ENCODE results near the gene TGM3. TPM values are rescaled to one million over a fixed set of nuclear protein-coding genes. Genes with fewer than 3 reads are reported as not detected.

TGM3 gene
- total and polyA plus RNA-seq, 10 of the 15 experiments (the other 5 are each of a cell fraction or from before 2014, with no cell fraction given): not detected

DNA sequence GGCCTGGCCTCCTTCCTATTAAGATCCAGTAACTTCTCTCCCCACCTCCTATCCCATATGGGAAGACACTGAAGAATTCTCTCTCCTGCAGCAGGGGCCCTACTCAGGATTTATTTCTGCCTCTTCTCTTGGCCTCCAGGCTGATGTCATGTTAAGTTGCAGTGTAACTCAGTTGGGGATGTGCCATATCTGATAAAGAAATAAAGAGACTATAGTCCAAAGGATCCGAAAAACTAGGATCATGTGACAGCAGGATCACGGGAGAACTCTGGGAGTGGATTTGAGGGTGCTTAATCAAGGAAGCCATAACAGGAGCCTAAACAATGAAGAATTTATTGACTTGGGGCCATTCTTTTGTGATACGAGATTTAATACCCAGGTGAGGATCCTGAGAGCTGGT is 46.4 kb downstream of the TGM3 start:
- TF ChIP-seq MYB (IDR thresholded peaks at IDR 0.05; ENCODE audit: borderline replicate concordance, low read depth, low read length) (no peak), BHLHE40 (IDR thresholded peaks at IDR 0.05; ENCODE audit: borderline replicate concordance in 1 of 2, low read depth in 2 of 2, low read length in 1 of 2) (no peak), ESRRA (IDR thresholded peaks at IDR 0.05; ENCODE audit: low read length) (no peak), POU2F2 (IDR thresholded peaks at IDR 0.05; ENCODE audit: borderline replicate concordance, low read depth, low read length) (no peak), SMAD5 (IDR thresholded peaks at IDR 0.05; ENCODE audit: low read depth) (no peak), BACH1 (IDR thresholded peaks at IDR 0.05; ENCODE audit: borderline replicate concordance) (no peak), POLR2AphosphoS2 (IDR thresholded peaks at IDR 0.05; ENCODE audit: low read depth, low read length) (no peak), PAX5 (IDR thresholded peaks at IDR 0.05; ENCODE audit: borderline replicate concordance, low read depth, low read length) (no peak), SIX5 (IDR thresholded peaks at IDR 0.05; ENCODE audit: low read depth, low read length, severe bottlenecking) (no peak), JUNB (IDR thresholded peaks at IDR 0.05) (no peak), HDAC2 (IDR thresholded peaks at IDR 0.05) (no peak), YY1 (IDR thresholded peaks at IDR 0.05; ENCODE audit: low read depth, low read length) (no peak)
- TF ChIP-seq, protein P1, sequence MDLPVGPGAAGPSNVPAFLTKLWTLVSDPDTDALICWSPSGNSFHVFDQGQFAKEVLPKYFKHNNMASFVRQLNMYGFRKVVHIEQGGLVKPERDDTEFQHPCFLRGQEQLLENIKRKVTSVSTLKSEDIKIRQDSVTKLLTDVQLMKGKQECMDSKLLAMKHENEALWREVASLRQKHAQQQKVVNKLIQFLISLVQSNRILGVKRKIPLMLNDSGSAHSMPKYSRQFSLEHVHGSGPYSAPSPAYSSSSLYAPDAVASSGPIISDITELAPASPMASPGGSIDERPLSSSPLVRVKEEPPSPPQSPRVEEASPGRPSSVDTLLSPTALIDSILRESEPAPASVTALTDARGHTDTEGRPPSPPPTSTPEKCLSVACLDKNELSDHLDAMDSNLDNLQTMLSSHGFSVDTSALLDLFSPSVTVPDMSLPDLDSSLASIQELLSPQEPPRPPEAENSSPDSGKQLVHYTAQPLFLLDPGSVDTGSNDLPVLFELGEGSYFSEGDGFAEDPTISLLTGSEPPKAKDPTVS (IDR thresholded peaks at IDR 0.05; ENCODE audit: low read depth, low read length): no peak
- TF ChIP-seq, protein P2, sequence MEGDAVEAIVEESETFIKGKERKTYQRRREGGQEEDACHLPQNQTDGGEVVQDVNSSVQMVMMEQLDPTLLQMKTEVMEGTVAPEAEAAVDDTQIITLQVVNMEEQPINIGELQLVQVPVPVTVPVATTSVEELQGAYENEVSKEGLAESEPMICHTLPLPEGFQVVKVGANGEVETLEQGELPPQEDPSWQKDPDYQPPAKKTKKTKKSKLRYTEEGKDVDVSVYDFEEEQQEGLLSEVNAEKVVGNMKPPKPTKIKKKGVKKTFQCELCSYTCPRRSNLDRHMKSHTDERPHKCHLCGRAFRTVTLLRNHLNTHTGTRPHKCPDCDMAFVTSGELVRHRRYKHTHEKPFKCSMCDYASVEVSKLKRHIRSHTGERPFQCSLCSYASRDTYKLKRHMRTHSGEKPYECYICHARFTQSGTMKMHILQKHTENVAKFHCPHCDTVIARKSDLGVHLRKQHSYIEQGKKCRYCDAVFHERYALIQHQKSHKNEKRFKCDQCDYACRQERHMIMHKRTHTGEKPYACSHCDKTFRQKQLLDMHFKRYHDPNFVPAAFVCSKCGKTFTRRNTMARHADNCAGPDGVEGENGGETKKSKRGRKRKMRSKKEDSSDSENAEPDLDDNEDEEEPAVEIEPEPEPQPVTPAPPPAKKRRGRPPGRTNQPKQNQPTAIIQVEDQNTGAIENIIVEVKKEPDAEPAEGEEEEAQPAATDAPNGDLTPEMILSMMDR (IDR thresholded peaks at IDR 0.05 in 2 of 3, conservative IDR thresholded peaks at IDR 0.05 in 1 of 3; ENCODE audit: control insufficient read depth in 2 of 3, extremely low read depth in 1 of 3, insufficient read depth in 1 of 3, low read depth in 3 of 3, low read length in 3 of 3): no peak
- TF ChIP-seq, protein P3, sequence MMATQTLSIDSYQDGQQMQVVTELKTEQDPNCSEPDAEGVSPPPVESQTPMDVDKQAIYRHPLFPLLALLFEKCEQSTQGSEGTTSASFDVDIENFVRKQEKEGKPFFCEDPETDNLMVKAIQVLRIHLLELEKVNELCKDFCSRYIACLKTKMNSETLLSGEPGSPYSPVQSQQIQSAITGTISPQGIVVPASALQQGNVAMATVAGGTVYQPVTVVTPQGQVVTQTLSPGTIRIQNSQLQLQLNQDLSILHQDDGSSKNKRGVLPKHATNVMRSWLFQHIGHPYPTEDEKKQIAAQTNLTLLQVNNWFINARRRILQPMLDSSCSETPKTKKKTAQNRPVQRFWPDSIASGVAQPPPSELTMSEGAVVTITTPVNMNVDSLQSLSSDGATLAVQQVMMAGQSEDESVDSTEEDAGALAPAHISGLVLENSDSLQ (IDR thresholded peaks at IDR 0.05): no peak
- TF ChIP-seq, protein P4, sequence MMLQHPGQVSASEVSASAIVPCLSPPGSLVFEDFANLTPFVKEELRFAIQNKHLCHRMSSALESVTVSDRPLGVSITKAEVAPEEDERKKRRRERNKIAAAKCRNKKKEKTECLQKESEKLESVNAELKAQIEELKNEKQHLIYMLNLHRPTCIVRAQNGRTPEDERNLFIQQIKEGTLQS (IDR thresholded peaks at IDR 0.05; ENCODE audit: borderline replicate concordance, extremely low read depth, low read depth, low read length): no peak
- H3K27ac ChIP-seq (ENCODE audit: control insufficient read depth, insufficient read depth): no peak overlapping the region
- H3K27me3 ChIP-seq (replicated peaks in 1 of 2; ENCODE audit: control insufficient read depth in 2 of 2, insufficient read depth in 2 of 2, low read length in 1 of 2): peaks cover 0 to 2% of the 10 kb centered on the region in 2 experiments; a peak in 2 of 4 replicates
- no TSS peak for BruUV-seq (replicated peaks)
- ChIA-PET RAD21 (ENCODE audit: unreplicated experiment) (no interaction called here), SMC1A (ENCODE audit: uncharacterized antibody, unreplicated experiment) (no interaction called here), POLR2A (no interaction called here), CTCF (no interaction called here)
- no peaks in the 10 kb centered on the region; the same call in 2 of the 3 replicates for H3K9me3 ChIP-seq (replicated peaks; ENCODE audit: control insufficient read depth, insufficient read depth, low read length)
- H3K9ac ChIP-seq (ENCODE audit: control insufficient read depth, insufficient read depth, low read length): no peak overlapping the region
- 46% methylated on average over 3 of the region's 3 CpGs for WGBS (ENCODE audit: insufficient coverage, insufficient replicate concordance, low lambda C conversion rate, missing lambda C conversion rate)
- H3K4me1 ChIP-seq (ENCODE audit: control insufficient read depth, insufficient read depth, low read length): no peaks in the 10 kb centered on the region
- in situ Hi-C loops (cut with MboI) (no loop called here), intact Hi-C loops (cut with micrococcal nuclease; ENCODE audit: unreplicated experiment) (no loop called here)
- no peak overlapping the region for H2AFZ ChIP-seq (ENCODE audit: control insufficient read depth, low read depth, low read length)
- H3K4me2 ChIP-seq (ENCODE audit: control insufficient read depth, insufficient read depth): no peak overlapping the region
- no peaks in the 10 kb centered on the region for H4K20me1 ChIP-seq (ENCODE audit: control insufficient read depth, insufficient read depth)
- no peaks in the 10 kb centered on the region for H3K36me3 ChIP-seq (ENCODE audit: control insufficient read depth in 2 of 2, insufficient read depth in 2 of 2, low read length in 1 of 2)
- no peak for FAIRE-seq
- no peak for DNase-seq (ENCODE audit: low read depth, low spot score)
- no peak overlapping the region for H3K4me3 ChIP-seq
- no peak for ATAC-seq
- H3K79me2 ChIP-seq (ENCODE audit: control insufficient read depth, insufficient read depth, low read length): no peaks in the 10 kb centered on the region

Data from GM12878 (cell line).